GM06990 (cell line): ENCODE results near the gene ANKLE1.

Source experiments
- DNase-seq: peaks from one replicate; pipeline ENCODE4 v3.0.0-alpha.2; 2011; ENCODE audit not compliant: insufficient read length; ENCODE audit errors: extremely low read depth
- H3K27me3 ChIP-seq: replicated peaks from 2 replicates; pipeline ENCODE4 v1.6.0; 2011; ENCODE audit warnings: low read length; ENCODE audit not compliant: control insufficient read depth, insufficient read depth
- H3K36me3 ChIP-seq: 2 replicates; pipeline ENCODE4 v1.5.1; 2011; ENCODE audit warnings: low read length; ENCODE audit not compliant: control insufficient read depth, insufficient read depth
- H3K4me3 ChIP-seq: replicated peaks from 2 replicates; pipeline ENCODE4 v1.5.1; 2011; ENCODE audit warnings: low read depth, mild to moderate bottlenecking, control low read depth, low read length
- TF ChIP-seq, protein P1 (sequence below): IDR thresholded peaks from 2 replicates; pipeline ENCODE4 v1.5.1; 2011; ENCODE audit warnings: low read length, control low read depth, mild to moderate bottlenecking, inconsistent platforms; ENCODE audit not compliant: insufficient read depth, poor library complexity, severe bottlenecking

Gene ANKLE1

DNA sequence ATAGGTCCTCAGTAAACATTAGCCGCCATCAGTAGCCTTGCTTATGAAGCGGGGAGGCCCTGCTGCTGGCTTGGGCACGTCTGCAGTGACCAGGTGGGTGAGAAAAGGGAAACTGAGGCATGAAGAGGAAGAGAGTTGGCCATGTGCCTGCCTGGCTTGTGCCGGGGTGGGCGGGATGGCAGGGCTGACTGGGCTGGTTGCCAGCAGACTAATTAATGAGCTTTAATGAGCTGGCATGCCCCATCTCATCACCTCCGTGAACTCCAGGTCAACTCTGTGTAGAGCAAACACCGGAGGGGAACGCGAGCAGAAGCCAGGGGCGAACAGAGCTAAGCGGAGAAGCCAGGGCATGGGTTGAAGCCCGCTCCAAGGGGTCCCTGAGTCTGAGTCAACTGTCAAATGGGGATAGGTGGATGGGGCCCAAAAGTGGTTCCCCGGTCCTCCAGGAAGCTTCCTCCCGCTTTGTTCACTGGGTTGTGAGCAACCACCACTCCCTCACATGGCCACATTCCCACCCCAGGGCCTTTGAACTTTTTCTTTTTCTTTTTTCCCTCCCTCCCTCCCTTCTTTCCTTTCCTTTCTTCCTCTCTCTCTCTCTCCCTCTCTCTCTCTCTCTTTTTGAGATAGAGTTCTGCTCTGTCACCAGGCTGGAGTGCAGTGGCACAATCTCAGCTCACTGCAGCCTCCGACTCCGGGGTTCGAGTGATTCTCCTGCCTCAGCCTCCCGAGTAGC is 44.7 kb upstream of the ANKLE1 start:
- TF ChIP-seq, protein P1, sequence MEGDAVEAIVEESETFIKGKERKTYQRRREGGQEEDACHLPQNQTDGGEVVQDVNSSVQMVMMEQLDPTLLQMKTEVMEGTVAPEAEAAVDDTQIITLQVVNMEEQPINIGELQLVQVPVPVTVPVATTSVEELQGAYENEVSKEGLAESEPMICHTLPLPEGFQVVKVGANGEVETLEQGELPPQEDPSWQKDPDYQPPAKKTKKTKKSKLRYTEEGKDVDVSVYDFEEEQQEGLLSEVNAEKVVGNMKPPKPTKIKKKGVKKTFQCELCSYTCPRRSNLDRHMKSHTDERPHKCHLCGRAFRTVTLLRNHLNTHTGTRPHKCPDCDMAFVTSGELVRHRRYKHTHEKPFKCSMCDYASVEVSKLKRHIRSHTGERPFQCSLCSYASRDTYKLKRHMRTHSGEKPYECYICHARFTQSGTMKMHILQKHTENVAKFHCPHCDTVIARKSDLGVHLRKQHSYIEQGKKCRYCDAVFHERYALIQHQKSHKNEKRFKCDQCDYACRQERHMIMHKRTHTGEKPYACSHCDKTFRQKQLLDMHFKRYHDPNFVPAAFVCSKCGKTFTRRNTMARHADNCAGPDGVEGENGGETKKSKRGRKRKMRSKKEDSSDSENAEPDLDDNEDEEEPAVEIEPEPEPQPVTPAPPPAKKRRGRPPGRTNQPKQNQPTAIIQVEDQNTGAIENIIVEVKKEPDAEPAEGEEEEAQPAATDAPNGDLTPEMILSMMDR = no peak
- no peaks in the 10 kb centered on the region; the same call in 1 of the 2 replicates for H3K36me3 ChIP-seq
- H3K4me3 ChIP-seq = no peak overlapping the region
- H3K27me3 ChIP-seq = no peaks in the 10 kb centered on the region
- DNase-seq = no peak

DNA sequence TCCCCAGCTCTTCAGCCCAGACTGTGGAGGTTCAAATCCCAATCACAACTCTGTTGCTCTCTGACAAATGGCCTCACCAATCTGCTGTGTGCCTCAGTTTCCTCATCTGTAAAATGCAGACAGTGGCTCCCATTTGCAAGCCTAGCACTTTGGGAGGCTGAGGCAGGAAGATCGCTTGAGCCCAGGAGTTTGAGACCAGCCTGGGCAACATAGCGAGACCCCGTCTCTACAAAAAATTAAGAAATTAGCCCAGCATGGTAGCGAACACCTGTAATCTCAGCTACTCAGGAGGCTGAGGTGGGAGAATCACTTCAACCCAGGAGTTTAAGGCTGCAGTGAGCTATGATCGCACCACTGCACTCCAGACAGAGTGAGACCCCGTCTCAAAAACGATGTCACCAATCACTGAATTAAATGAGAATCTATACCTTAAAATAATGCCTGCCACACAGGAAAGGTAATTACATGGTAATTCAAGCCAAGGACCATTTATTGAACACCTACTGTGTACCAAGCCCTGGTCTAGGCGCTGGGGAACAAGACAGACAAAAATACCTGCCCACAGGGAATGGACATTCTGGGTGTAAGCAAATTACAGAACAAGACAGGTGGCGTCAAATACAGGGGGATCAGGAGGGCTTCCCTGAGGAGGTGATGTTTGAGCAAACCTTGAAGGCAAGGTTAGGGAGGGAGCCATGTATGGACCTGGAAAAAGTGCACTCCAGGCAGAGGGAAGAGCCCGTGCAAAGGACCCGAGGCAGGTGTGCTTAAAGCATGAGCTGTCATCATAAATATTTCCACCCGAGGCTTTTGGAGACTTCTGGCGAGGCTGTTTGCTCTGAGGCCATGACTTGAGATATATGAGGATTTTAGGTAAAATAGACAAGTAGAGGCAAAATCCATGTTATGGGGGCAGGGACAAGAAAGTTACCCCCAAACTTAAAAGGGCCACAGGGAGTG is 43.7 kb upstream of the ANKLE1 start:
- TF ChIP-seq, protein P1 = no peak
- Histone ChIP-seq H3K36me3 (no peaks in the 10 kb centered on the region), H3K4me3 (no peak overlapping the region), H3K27me3 (no peaks in the 10 kb centered on the region)
- no peak for DNase-seq

DNA sequence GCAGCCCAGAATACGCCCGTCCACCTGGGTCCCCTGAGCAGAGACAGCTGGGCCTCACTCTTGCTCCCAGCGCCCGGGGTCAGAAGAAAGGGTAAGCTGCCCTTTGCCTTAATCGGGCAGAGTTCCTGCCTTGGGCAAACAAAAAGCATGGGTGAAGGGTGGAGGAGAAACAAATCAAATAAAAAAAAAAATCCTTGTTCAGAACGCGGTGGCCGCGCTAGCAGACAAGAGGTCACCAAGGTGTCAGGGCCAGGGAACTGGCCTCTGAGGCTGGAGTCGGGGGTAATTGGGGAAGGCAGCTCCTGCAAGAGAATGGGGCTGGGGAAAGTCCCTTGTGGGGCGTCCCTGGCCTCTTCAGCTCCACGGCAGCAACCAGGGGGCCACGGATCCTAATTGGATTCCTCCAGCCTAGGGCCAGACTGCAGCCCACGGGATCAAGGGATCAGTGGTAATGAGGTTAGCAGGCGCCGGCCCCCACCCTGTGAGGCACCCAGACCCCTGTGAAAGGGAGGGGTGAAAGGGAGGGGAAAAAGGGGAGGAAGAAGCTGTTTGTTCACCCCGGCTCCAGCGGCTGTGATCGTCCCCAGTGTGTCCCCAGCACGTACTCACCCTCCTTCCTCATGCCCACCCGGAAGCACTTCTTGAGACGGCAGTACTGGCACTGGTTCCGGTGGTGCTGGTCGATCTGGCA is 41.5 kb upstream of the ANKLE1 start:
- Histone ChIP-seq H3K36me3 (no peaks in the 10 kb centered on the region), H3K27me3 (no peaks in the 10 kb centered on the region), H3K4me3 (no peak overlapping the region)
- TF ChIP-seq, protein P1 = no peak
- DNase-seq = no peak

DNA sequence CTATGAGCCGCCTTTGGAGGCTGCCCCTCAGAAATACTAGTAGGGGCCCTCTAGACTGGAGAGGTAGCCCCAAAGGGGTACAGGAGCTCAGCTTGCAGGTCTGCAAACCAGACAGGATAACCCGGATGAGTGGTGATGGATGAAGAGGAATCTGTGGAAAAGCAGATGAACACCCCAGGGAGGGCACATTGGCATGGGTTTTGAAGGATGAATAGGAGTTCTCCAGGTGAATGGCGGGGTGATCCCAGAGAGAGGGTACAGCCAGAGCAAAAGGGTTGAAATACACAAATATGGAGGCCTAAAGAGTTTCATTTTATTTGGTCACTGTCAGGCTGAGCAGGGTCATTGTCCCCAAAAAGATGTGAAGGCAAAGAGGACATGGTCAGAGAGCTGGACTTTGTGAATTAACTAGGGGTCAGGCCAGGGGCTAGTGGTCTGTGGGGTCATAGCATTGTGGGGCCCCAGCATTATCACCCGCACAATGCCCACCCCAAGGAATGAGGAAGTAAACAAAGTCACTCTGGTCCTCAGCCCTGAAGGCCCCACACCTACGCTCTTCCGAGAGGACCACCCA is 40.8 kb upstream of the ANKLE1 start:
- Histone ChIP-seq H3K4me3 (no peak overlapping the region), H3K36me3 (no peaks in the 10 kb centered on the region), H3K27me3 (no peaks in the 10 kb centered on the region)
- TF ChIP-seq, protein P1 = no peak
- DNase-seq = no peak

DNA sequence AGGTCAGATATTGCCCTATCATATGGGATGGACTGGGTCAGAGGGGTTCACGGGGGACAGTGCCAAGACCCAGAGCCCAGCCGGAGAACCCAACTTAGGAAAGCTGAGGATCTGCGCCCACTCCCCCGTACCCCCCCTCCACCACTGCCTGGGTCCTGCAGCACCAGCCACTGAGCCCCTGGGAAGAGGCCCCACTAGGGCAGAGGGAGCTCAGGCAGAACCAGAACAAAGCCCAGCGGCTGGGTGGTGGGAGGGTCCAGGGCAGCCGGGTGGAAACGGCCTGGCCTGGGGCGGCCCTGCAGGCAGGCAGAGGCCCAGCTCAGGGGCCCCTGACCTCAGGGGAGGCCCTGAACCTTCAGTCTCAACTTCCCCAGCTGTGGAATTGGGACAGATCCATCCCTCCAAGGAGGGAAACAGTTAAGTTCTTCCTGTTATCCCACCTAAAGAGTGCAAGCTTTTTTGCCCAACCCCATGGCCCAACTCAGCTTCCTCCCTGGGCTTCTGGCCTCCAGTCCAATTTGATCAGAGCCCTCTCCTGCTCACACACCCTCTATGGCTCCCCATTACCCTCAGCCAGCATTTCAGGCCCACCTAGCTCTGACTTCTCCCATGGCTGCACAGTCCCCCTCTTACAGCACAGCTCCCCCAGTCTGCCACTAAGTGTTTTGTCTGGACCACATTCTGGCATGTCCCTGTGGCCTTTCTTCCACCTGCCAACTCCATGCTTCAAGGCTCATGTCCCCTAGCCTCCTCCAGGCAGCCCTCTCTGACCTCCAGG is 39.1 kb upstream of the ANKLE1 start:
- TF ChIP-seq, protein P1 = no peak
- DNase-seq = no peak
- Histone ChIP-seq H3K27me3 (no peaks in the 10 kb centered on the region), H3K4me3 (no peak overlapping the region), H3K36me3 (no peaks in the 10 kb centered on the region)
